K562 (cell line): ENCODE data around the gene MYH9. TPM values are rescaled to one million over a fixed set of nuclear protein-coding genes. Genes with fewer than 3 reads are reported as not detected.

Experiments
- BCLAF1 ChIP-seq, 2 experiments: fragments of 450-650 bp in 1 of 2; IDR thresholded peaks; 2 replicates each; pipeline ENCODE4 v1.6.1; 2011 to 2017; ENCODE audit warnings: low read depth in 2 of 2, antibody characterized with exemption in 1 of 2, borderline replicate concordance in 1 of 2, low read length in 1 of 2, mild to moderate bottlenecking in 1 of 2, mixed read lengths in 1 of 2; ENCODE audit not compliant: control insufficient read depth in 1 of 2
- EGR1 ChIP-seq: fragments of 450-650 bp; conservative IDR thresholded peaks from 2 replicates; pipeline ENCODE4 v1.6.1; 2017; ENCODE audit warnings: mild to moderate bottlenecking
- FOXJ3 ChIP-seq: sonication (generic); formaldehyde crosslinking; IDR thresholded peaks from 2 replicates; pipeline ENCODE4 v1.4.0; 2020; ENCODE audit warnings: mild to moderate bottlenecking, missing genetic modification reagents
- MAZ ChIP-seq, 2 experiments: fragments of 450-650 bp in 1 of 2; sonication (generic) in 1 of 2; formaldehyde crosslinking; IDR thresholded peaks in 1 of 2; conservative IDR thresholded peaks in 1 of 2; 2 replicates each; pipeline versions ENCODE4 v1.4.0 to v1.5.0; 2020; ENCODE audit warnings: mild to moderate bottlenecking in 1 of 2, missing genetic modification reagents in 1 of 2
- MTA3 ChIP-seq: fragments of 450-650 bp; formaldehyde crosslinking; IDR thresholded peaks from 2 replicates; pipeline ENCODE4 v1.6.1; 2017; ENCODE audit warnings: mild to moderate bottlenecking, borderline replicate concordance
- RBFOX2 ChIP-seq: fragments of 200-400 bp; formaldehyde crosslinking; IDR thresholded peaks from 2 replicates; pipeline ENCODE4 v1.6.1; 2017; ENCODE audit warnings: low read depth, mild to moderate bottlenecking, low read length, moderate library complexity
- SRF ChIP-seq, 2 experiments: fragments of 250-450, 450-650 bp in 1 of 2; sonication (Bioruptor Pico) in 1 of 2; sonication (generic) in 1 of 2; formaldehyde crosslinking; IDR thresholded peaks; 2 replicates each; pipeline versions ENCODE4 v1.5.0 to v1.5.1; 2020 to 2022; ENCODE audit warnings: mild to moderate bottlenecking in 1 of 2, missing genetic modification reagents in 1 of 2
- TAF1 ChIP-seq: IDR thresholded peaks from 2 replicates; pipeline ENCODE4 v1.6.1; 2011; ENCODE audit warnings: mild to moderate bottlenecking, low read length, moderate library complexity; ENCODE audit not compliant: insufficient read depth, control insufficient read depth, severe bottlenecking; ENCODE audit errors: extremely low read depth
- TAF7 ChIP-seq: fragments of 450-650 bp; IDR thresholded peaks from 2 replicates; pipeline ENCODE4 v1.6.1; 2016; ENCODE audit warnings: missing genetic modification characterization, missing compliant biosample characterization
- TFAP4 ChIP-seq: sonication (generic); formaldehyde crosslinking; IDR thresholded peaks from 2 replicates; pipeline ENCODE4 v1.8.0; 2022; ENCODE audit warnings: missing genetic modification reagents, mild to moderate bottlenecking, moderate library complexity, borderline replicate concordance
- ZNF695 ChIP-seq: fragments of 450-650 bp; formaldehyde crosslinking; IDR thresholded peaks from 2 replicates; pipeline ENCODE4 v1.4.0; 2020; ENCODE audit warnings: mild to moderate bottlenecking, moderate library complexity
- polyA plus RNA-seq, 8 experiments: library from polyadenylated mRNA; depleted of rRNA in 4 of 8; stranded (reverse) in 5 of 8; unstranded in 3 of 8; fragments of >200 nt; fragmentation: Nextera tagmentation in 2 of 8; fragmentation: Illumina TruSeq in 1 of 8; extraction: Ambion mirVana in 2 of 8; extraction: Trizol in 1 of 8; gene quantifications; 2 replicates each; pipeline versions ENCODE4 v1.2.1 to v1.2.3, GENCODE V29; 2011 to 2014; ENCODE audit warnings: inconsistent platforms in 1 of 8, missing spikeins in 1 of 8
- total RNA-seq, 7 experiments: library from RNA; depleted of rRNA in 6 of 7; stranded (reverse); fragments of >200 nt in 6 of 7; fragmentation: Illumina TruSeq in 2 of 7; extraction: Trizol in 2 of 7; gene quantifications; 2 replicates each; pipeline versions ENCODE4 v1.2.1 to v1.2.3, GENCODE V29; 2011 to 2021; ENCODE audit warnings: low replicate concordance in 1 of 7
- TF ChIP-seq, protein P1 (sequence below): fragments of 450-650 bp; formaldehyde crosslinking; IDR thresholded peaks from 2 replicates; pipeline ENCODE4 v1.4.0; 2022; ENCODE audit warnings: missing genetic modification characterization
- TF ChIP-seq, protein P2 (sequence below): fragments of 250-450 bp; sonication (Bioruptor Pico); IDR thresholded peaks from 2 replicates; pipeline ENCODE4 v1.4.0; 2020; ENCODE audit warnings: borderline replicate concordance
- TF ChIP-seq, protein P3 (sequence below), 2 experiments: fragments of 450-650 bp; conservative IDR thresholded peaks; 2 replicates each; pipeline ENCODE4 v1.6.1; 2017; ENCODE audit warnings: mild to moderate bottlenecking in 2 of 2, moderate library complexity in 2 of 2

MYH9 gene
- total and polyA plus RNA-seq, 9 of the 15 experiments (the other 6 are each of a cell fraction or from before 2014, with no cell fraction given): 0.71 to 111 (median 24.6) TPM

DNA sequence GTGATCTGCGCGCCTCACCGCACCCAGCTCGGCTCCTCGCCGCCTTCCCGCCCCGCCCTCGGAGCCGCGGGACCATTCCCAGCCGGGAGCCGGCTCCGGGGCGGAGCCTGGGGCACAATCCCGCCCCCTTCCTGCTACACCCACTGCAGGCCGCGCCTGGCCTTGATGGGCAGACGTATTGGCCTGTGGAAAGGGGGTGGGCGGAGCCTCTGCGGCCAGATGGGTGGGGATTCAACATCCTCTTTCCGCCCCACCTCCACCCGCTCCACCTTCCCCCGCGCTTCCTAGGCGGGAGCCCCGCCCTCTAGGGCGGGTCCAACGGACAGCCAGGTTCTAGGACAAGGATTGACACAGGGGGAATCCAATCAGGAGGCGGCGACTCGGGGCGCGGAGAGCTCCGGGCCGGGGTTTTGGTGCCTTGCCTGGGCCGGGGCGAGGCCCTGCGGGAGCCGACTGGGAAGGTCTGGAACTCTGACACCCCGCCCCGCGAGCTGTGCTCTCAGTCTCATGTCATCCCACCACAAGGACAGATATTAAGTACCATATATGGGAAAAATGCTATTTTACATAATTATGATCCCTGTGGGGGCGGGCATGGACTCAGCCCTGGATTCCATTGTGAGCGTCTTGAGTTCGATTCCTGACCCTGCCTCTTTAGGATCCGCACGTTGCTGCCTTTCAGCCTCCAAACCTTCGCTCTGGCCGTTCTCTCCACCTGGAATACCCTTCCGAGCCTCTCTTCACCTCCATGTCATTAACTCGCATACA is at the start of gene MYH9 (continued):
- TF ChIP-seq BCLAF1 (IDR thresholded peaks at IDR 0.05; ENCODE audit: borderline replicate concordance in 1 of 2, control insufficient read depth in 1 of 2, low read depth in 2 of 2, low read length in 1 of 2): no peak
- peak; percentile 23 for TF ChIP-seq RBFOX2
- TF ChIP-seq, protein P1, sequence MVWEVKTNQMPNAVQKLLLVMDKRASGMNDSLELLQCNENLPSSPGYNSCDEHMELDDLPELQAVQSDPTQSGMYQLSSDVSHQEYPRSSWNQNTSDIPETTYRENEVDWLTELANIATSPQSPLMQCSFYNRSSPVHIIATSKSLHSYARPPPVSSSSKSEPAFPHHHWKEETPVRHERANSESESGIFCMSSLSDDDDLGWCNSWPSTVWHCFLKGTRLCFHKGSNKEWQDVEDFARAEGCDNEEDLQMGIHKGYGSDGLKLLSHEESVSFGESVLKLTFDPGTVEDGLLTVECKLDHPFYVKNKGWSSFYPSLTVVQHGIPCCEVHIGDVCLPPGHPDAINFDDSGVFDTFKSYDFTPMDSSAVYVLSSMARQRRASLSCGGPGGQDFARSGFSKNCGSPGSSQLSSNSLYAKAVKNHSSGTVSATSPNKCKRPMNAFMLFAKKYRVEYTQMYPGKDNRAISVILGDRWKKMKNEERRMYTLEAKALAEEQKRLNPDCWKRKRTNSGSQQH (CRISPR knock-in tag): no peak
- TF ChIP-seq TFAP4 (CRISPR knock-in tag): peak; percentile 79; the same call in 1 of the 2 replicates
- TF ChIP-seq, protein P2, sequence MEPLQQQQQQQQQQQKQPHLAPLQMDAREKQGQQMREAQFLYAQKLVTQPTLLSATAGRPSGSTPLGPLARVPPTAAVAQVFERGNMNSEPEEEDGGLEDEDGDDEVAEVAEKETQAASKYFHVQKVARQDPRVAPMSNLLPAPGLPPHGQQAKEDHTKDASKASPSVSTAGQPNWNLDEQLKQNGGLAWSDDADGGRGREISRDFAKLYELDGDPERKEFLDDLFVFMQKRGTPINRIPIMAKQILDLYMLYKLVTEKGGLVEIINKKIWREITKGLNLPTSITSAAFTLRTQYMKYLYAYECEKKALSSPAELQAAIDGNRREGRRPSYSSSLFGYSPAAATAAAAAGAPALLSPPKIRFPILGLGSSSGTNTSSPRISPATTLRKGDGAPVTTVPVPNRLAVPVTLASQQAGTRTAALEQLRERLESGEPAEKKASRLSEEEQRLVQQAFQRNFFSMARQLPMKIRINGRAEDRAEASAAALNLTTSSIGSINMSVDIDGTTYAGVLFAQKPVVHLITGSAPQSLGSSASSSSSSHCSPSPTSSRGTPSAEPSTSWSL (CRISPR knock-in tag): no peak
- TF ChIP-seq FOXJ3 (CRISPR knock-in tag): no peak
- peak in 1 of 2 experiments; percentile 87; a peak in 2 of 4 replicates for TF ChIP-seq SRF (CRISPR knock-in tag; IDR thresholded peaks at IDR 0.05)
- peak; percentile 22 for TF ChIP-seq EGR1
- TF ChIP-seq TAF1: peak; percentile 3
- TF ChIP-seq TAF7 (tag): no peak
- TF ChIP-seq ZNF695 (CRISPR knock-in tag): no peak
- 0 out of 2 replicates have a peak, but pooled peaks have one; percentile 19 for TF ChIP-seq MTA3
- TF ChIP-seq, protein P3, sequence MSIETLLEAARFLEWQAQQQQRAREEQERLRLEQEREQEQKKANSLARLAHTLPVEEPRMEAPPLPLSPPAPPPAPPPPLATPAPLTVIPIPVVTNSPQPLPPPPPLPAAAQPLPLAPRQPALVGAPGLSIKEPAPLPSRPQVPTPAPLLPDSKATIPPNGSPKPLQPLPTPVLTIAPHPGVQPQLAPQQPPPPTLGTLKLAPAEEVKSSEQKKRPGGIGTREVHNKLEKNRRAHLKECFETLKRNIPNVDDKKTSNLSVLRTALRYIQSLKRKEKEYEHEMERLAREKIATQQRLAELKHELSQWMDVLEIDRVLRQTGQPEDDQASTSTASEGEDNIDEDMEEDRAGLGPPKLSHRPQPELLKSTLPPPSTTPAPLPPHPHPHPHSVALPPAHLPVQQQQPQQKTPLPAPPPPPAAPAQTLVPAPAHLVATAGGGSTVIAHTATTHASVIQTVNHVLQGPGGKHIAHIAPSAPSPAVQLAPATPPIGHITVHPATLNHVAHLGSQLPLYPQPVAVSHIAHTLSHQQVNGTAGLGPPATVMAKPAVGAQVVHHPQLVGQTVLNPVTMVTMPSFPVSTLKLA (conservative IDR thresholded peaks at IDR 0.05): peak; percentile 26 to 56; a peak in 2 of 4 replicates
- TF ChIP-seq MAZ (CRISPR knock-in tag; conservative IDR thresholded peaks at IDR 0.05 in 1 of 2, IDR thresholded peaks at IDR 0.05 in 1 of 2): peak in 1 of 2 experiments; percentile 75; a peak in 3 of 4 replicates
